MCF 10A (cell line): ENCODE data around the gene EFCAB14. TPM values are rescaled to one million over a fixed set of nuclear protein-coding genes. Genes with fewer than 3 reads are reported as not detected.
"Not testable (repeated sequence)": the region's sequence is repeated elsewhere in the genome, so short reads cannot be mapped to it uniquely, and the experiment has no call there.

Source experiments
- BruUV-seq: library from RNA; stranded (reverse); fragments of 400-500 nt; replicated peaks from 2 replicates; lab custom pipeline; 2021; lab: Mats Ljungman, UMichigan
- CTCF ChIA-PET: fragments of 300-600 bp; sonication (Branson Sonifier 250); formaldehyde crosslinking; extraction: SDS; loops from one replicate; lab custom pipeline; 2021; ENCODE audit warnings: antibody characterized with exemption, inconsistent platforms; lab: Yijun Ruan, JAX
- POLR2A ChIA-PET: fragments of 300-600, 350-650 bp; sonication (Branson Sonifier 250); formaldehyde crosslinking; extraction: SDS; loops from one replicate; lab custom pipeline; 2020; ENCODE audit warnings: antibody characterized with exemption, inconsistent platforms; lab: Yijun Ruan, JAX
- DNase-seq: peaks from one replicate; pipeline ENCODE4 v3.0.0-alpha.2; 2018; ENCODE audit not compliant: unreplicated experiment
- H3K27ac Mint-ChIP-seq: one replicate; pipeline ENCODE4 v1.8.0; 2022; ENCODE audit warnings: mild to moderate bottlenecking, low read depth, mixed read lengths; ENCODE audit not compliant: unreplicated experiment
- H3K27me3 Mint-ChIP-seq: one replicate; pipeline ENCODE4 v1.8.0; 2022; ENCODE audit warnings: mixed read lengths; ENCODE audit not compliant: insufficient read depth, unreplicated experiment
- H3K36me3 Mint-ChIP-seq: one replicate; pipeline ENCODE4 v1.8.0; 2022; ENCODE audit warnings: mild to moderate bottlenecking, moderate library complexity, mixed read lengths; ENCODE audit not compliant: insufficient read depth, unreplicated experiment
- H3K4me1 Mint-ChIP-seq: one replicate; pipeline ENCODE4 v1.8.0; 2022; ENCODE audit warnings: mixed read lengths; ENCODE audit not compliant: insufficient read depth, unreplicated experiment
- H3K4me3 Mint-ChIP-seq: one replicate; pipeline ENCODE4 v1.8.0; 2022; ENCODE audit warnings: mild to moderate bottlenecking, moderate library complexity, mixed read lengths; ENCODE audit not compliant: unreplicated experiment
- H3K9me3 Mint-ChIP-seq: one replicate; pipeline ENCODE4 v1.8.0; 2022; ENCODE audit warnings: mixed read lengths; ENCODE audit not compliant: unreplicated experiment
- intact Hi-C: fragments of 100-400 bp; cut with micrococcal nuclease; formaldehyde crosslinking; loops from 2 replicates; pipeline ENCODE4 v1.14.1; 2022
- total RNA-seq: library from RNA; stranded (reverse); gene quantifications from 2 replicates; pipeline ENCODE4 v1.2.3, GENCODE V29; 2022
- TF ChIP-seq, protein P1 (sequence below): fragments of 200-600 bp; IDR thresholded peaks from one replicate; pipeline ENCODE4 v1.8.0; 2022; ENCODE audit warnings: antibody characterized with exemption, mild to moderate bottlenecking; ENCODE audit not compliant: unreplicated experiment

EFCAB14 gene
- total RNA-seq, 1 experiment from 2014 or later = 33.9 TPM

DNA sequence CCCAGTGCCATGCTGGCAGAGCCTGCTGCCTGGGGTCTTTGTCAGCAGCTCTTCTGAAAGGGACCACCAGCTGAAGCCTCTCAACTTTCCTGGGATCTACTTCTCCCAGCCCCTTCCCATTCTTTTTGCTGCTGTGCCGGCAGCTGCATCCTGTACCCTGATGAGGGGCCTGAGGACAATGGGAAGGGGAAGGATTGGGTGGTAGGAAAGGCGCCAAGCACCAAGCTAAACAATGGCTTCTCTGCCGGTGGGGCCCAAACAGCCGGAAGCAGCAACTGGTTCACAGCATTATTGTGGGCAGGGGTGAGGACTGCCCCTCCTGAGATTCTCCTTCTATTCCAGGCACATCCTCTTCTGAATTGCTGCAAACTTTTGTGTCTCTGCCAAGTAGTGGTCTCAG, 5.0 kb upstream of the EFCAB14 start:
- Mint-ChIP-seq H3K4me1 (peaks cover 22% of the 10 kb centered on the region), H3K4me3 (no peak overlapping the region), H3K27me3 (peaks cover 21% of the 10 kb centered on the region), H3K36me3 (no peaks in the 10 kb centered on the region), H3K9me3 (no peaks in the 10 kb centered on the region), H3K27ac (no peak overlapping the region)
- CTCF ChIA-PET = interaction anchor here (0.6 to 1.2 kb wide), 2 partner anchors 81 to 285 kb away, joined by 3 read pairs; no protein-coding TSS in a partner anchor
- intact Hi-C loops = loop anchor here (10.0 kb wide), 1 partner anchor 319 kb away; no protein-coding TSS in a partner anchor
- TF ChIP-seq, protein P1, sequence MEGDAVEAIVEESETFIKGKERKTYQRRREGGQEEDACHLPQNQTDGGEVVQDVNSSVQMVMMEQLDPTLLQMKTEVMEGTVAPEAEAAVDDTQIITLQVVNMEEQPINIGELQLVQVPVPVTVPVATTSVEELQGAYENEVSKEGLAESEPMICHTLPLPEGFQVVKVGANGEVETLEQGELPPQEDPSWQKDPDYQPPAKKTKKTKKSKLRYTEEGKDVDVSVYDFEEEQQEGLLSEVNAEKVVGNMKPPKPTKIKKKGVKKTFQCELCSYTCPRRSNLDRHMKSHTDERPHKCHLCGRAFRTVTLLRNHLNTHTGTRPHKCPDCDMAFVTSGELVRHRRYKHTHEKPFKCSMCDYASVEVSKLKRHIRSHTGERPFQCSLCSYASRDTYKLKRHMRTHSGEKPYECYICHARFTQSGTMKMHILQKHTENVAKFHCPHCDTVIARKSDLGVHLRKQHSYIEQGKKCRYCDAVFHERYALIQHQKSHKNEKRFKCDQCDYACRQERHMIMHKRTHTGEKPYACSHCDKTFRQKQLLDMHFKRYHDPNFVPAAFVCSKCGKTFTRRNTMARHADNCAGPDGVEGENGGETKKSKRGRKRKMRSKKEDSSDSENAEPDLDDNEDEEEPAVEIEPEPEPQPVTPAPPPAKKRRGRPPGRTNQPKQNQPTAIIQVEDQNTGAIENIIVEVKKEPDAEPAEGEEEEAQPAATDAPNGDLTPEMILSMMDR = no peak
- DNase-seq = no peak
- no TSS peak for BruUV-seq
- POLR2A ChIA-PET = interaction anchor here (0.6 kb wide), 1 partner anchor 108 kb away, joined by 3 read pairs; no protein-coding TSS in a partner anchor

DNA sequence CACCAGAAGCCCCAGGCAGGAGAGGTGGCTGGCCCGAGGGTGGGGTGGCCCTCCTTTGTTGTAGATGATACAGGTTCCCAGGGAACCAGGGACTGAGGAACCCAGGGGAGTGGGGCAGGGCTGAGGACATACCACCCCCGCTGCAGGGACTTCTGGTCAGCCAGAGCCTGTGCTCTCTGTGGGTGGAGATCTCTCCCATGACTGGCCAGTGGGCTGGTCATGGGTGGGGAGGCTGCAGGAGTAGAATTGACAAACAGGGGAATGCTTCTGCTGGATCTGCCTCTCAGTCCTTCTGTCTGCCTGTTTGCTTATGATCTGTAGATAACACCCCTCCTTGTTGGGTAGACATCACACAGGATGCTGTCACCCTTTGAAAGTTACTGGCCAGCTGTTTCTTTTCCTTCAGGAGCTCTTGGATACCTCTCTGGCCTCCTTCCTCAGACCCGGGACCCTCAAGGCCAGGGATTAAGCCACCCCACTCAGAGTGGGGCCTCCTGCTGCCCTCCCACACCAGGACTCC, 2.8 kb upstream of the EFCAB14 start:
- TF ChIP-seq, protein P1 = no peak
- peaks cover under 1% of the 10 kb centered on the region for H3K36me3 Mint-ChIP-seq
- ChIA-PET POLR2A (interaction anchor here (0.6 kb wide), 1 partner anchor 44 kb away, joined by 3 read pairs; no protein-coding TSS in a partner anchor), CTCF (interaction anchor here (0.6 to 0.8 kb wide), 2 partner anchors 470 to 1972 kb away, joined by 3 read pairs; no protein-coding TSS in a partner anchor)
- H3K4me3 Mint-ChIP-seq = no peak overlapping the region
- no peak for DNase-seq
- intact Hi-C loops = loop anchor here (10.0 kb wide), 1 partner anchor 317 kb away; no protein-coding TSS in a partner anchor
- H3K9me3 Mint-ChIP-seq = no peaks in the 10 kb centered on the region
- peaks cover 9% of the 10 kb centered on the region for H3K27me3 Mint-ChIP-seq
- peaks cover 34% of the 10 kb centered on the region for H3K4me1 Mint-ChIP-seq
- BruUV-seq = no TSS peak
- no peak overlapping the region for H3K27ac Mint-ChIP-seq

DNA sequence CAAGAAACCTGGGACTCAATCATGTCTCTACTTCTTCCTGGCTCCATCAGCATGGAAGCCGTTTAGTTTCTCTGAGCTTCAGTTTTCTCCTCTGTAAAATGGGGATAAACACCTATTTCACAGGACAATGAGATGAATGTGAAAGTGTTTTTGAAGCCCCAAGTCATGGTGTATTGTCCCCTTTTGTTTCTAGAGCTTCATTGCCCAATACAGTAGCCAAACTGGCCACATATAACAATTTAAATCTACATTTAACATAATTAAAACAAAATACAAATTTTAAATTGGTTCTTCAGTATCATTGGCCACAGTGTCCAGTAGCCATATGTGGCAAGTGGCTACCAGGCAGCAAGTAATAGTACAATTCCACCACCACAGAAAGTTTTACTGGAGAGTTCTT, 2.3 kb upstream of the EFCAB14 start:
- intact Hi-C loops = loop anchor here (10.0 kb wide), 1 partner anchor 316 kb away; no protein-coding TSS in a partner anchor
- Mint-ChIP-seq H3K27ac (no peak overlapping the region), H3K4me1 (peaks cover 38% of the 10 kb centered on the region), H3K27me3 (peaks cover 5% of the 10 kb centered on the region), H3K4me3 (no peak overlapping the region), H3K36me3 (peaks cover 5% of the 10 kb centered on the region), H3K9me3 (no peaks in the 10 kb centered on the region)
- TF ChIP-seq, protein P1 = no peak
- POLR2A ChIA-PET = interaction anchor here (0.6 to 3.9 kb wide), 2 partner anchors 43 to 54 kb away, joined by 3 to 18 read pairs; partner anchors contain the start of gene ATPAF1
- DNase-seq = no peak
- BruUV-seq = no TSS peak
- CTCF ChIA-PET = interaction anchor here (0.6 kb wide), 1 partner anchor 1973 kb away, joined by 3 read pairs; no protein-coding TSS in a partner anchor

DNA sequence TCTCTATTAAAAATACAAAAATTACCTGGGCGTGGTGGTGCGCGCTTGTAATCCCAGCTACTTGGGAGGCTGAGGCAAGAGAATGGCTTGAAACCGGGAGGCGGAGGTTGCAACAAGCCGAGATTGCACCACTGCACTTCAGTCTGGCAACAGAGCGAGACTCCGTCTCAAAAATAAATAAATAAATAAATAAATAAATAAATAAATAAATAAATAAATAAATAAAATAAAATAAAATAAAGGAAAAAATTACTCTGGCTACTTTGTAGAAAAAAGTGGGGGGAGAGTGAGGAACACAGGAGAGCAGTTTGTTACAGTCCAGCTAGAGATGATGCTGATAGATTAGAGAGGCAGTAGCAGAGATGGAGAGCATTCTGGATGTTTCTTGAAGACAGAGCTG, 1.4 kb upstream of the EFCAB14 start:
- POLR2A ChIA-PET = interaction anchor here (1.2 to 3.9 kb wide), 6 partner anchors 8 to 76 kb away, joined by 3 to 18 read pairs (median 6); partner anchors contain the start of gene ATPAF1
- peaks cover 30% of the 10 kb centered on the region for H3K4me1 Mint-ChIP-seq
- H3K36me3 Mint-ChIP-seq = peaks cover 14% of the 10 kb centered on the region

More for the DNA sequence above, 1.4 kb upstream of the EFCAB14 start:
- H3K27me3 Mint-ChIP-seq, H3K9me3 Mint-ChIP-seq, H3K4me3 Mint-ChIP-seq, DNase-seq, H3K27ac Mint-ChIP-seq, BruUV-seq: not testable (repeated sequence)
- CTCF ChIA-PET = interaction anchor here (0.8 to 1.4 kb wide), 2 partner anchors 27 to 86 kb away, joined by 3 to 5 read pairs; no protein-coding TSS in a partner anchor
- intact Hi-C loops = loop anchor here (10.0 kb wide), 1 partner anchor 316 kb away; no protein-coding TSS in a partner anchor
